RPMI7951 (cell line): ENCODE measurements around the gene FLT1. TPM values are rescaled to one million over a fixed set of nuclear protein-coding genes. Genes with fewer than 3 reads are reported as not detected.

Source experiments
- DNase-seq: peaks from one replicate; pipeline ENCODE4 v3.0.0-alpha.2; 2012; ENCODE audit warnings: low read depth
- total RNA-seq: library from RNA; depleted of rRNA; stranded (reverse); fragments of >200 nt; shearing (Covaris generic); gene quantifications from 2 replicates; pipeline ENCODE4 v1.2.3, GENCODE V29; 2014

FLT1 gene
- total RNA-seq, 1 experiment from 2014 or later, result 6.2 TPM

GRCh38 chr13:28429096-28429495 is 65.8 kb downstream of the FLT1 start:
- DNase-seq, result no peak

- DNase-seq, result no peak
These were observed 68.5 kb downstream of the FLT1 start for GRCh38 chr13:28426381-28426780.

DNA sequence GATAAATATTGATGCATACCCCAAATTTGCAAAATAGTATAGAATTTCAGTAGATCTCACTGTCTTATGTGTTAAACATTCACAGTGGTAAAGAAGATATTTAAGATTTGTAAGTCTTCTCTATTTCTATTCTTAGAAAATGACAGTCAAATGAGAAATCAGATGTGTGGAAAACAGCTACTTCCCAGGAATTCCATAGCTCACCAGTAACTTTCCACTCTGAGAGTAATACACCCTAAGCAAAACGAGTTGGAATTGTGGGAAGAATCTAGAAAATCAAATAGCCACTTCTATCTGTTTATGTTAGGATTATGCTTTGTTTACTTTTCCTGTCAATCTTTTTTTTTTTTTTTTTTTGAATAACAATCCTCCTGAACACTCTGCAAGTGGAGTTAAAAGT is 69.1 kb downstream of the FLT1 start:
- no peak for DNase-seq

DNA sequence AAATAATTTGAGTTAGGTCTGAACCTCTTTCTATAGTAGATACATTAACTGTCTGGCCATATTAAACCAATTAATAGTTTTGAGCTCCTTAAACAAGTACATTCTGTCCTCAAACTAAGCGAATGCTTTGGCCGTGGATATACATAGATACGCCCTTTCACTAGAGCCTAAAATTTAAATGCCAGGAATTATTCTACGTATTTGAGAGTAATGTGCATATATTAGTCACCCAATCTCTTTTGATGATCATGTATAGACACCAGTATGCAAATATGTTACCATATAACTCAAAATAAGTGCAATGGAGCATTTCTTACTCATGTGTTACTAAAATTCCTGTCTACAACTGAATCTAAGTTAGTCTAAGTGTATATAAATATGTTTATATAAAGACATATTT is 70.4 kb downstream of the FLT1 start:
- DNase-seq, result no peak

DNA sequence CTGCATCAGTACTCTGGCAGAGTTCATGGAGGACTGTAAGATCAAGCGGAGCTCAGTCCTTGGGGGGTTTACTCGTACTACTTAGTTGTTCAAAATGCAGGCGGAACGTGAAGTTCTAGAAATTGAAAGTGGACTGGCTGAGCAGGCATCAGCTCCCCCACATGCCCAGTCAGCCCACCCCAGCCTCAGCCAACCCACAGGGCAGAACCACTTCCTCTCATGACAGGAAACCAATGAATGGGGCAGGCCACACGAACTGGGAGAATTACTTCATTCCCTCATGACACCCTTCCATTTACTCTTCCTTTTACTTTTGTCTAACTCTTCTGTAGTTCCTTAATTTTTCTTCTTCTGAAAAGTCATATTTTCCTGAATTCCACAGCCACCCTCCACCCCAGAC is 71.9 kb downstream of the FLT1 start:
- no peak for DNase-seq

DNA sequence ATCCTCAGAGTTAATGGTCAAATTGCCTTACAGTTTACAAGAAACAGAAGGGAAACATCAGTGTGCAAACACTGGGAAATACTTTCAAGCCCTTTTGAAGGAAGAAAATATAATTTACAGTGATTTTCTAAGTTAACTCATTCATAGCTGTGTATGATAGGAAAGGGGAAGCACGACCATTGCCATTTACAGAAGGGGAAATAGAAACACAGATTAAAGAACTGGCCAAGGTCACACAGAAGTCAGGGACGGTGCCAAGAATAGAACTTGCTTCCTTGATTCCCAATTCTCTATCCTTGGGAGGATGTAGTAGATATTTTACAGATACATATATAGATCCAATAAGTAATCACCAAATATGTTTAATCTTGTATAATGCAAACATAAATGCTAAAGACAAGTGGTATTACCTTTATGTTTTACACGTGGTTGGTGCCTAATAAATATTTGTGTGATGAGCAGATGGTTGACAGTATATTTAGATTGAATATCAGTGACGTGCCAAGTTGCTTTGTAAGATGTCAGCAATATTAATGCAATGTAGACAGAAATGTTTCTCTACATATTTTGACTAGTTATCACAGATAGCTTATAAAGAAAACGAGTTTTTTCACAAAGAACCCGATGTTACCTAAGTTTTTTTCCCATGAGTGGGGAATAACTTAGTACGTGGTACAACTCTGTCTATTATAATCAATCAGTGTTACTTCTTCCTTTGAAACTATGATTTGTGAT is 73.1 kb downstream of the FLT1 start:
- no peak for DNase-seq

GRCh38 chr13:28420704-28421103 is 74.2 kb downstream of the FLT1 start:
- no peak for DNase-seq

GRCh38 chr13:28415994-28416421 is 78.9 kb downstream of the FLT1 start:
- DNase-seq, result no peak

GRCh38 chr13:28413999-28414398 is 80.9 kb downstream of the FLT1 start:
- no peak for DNase-seq

GRCh38 chr13:28412981-28413380 is 81.9 kb downstream of the FLT1 start:
- no peak for DNase-seq

- no peak for DNase-seq
These were observed 83.0 kb downstream of the FLT1 start for GRCh38 chr13:28411831-28412353.

GRCh38 chr13:28410096-28410495 is 84.8 kb downstream of the FLT1 start:
- no peak for DNase-seq

GRCh38 chr13:28409648-28410047 is 85.3 kb downstream of the FLT1 start:
- DNase-seq, result no peak

DNA sequence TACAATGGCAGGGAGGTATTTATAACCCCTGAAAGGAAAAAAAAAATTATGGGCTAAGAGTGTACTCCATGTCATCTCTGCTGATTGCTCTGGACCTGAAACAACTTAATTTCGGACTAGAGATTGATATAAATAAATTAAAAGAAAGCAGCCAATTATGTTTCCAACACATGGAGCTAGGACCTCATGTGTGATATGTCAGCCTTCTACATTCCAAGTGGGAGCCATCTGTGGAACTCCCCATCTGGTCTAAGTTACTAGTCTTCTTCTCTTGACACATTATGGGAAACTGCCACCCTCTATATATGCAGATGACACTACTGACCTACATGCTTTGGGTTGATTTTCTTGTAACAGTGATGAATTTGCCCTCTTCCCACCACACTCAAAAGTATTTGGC is 86.1 kb downstream of the FLT1 start:
- no peak for DNase-seq

DNA sequence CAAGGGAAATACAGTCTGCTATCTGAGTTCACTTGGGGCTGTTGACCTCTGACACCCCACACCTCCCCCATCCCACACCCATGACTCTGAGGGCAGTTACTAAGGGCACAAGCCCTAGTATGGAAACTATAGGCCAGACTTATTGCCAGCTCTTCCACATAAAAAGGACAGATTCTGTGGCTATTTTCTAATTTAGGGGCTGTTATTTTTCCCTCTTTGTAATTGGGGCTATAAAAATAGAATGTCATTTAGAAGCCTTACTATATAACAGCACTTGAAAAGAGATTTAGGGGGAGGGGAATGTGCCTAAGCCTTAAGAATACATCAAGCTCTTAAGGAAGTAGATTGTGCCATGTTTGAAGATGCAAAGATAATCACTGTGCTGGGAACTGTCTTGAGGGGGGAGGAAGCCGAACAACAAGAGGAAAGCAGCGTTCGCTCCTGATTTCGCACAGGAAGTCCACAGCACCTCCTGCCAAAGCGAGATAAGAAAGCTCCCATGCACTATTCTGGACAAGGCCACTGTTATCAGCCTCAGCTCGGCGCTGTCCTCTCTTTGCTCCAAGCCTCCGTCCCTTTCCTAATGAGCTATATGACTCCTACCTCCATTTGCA is 86.6 kb downstream of the FLT1 start:
- no peak for DNase-seq

DNA sequence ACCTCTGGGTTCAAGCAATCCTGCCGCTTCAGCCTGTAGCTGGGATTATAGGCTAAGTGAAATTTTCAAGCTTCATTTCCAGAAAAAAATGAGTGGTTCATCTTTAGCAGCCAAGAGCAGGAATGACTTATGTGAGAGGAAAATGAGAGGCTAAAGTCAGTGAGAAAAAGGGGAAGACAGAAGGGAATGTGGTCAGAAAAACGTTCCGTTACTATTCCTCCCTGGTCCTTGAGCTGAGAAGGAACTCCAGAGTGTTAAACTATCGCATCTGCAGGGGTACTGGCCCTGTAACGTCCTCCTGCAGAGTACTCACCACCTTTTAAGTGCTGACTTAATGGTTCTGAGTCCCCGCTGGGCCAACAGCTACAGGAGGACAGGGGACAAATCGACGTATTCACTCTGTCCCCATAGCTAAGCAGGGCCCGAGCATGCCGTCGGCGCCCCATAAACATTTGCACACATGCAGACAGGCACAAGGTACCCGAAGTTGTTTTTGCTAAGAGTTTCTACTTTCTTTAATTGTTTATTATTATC is 88.1 kb downstream of the FLT1 start:
- DNase-seq, result no peak

DNA sequence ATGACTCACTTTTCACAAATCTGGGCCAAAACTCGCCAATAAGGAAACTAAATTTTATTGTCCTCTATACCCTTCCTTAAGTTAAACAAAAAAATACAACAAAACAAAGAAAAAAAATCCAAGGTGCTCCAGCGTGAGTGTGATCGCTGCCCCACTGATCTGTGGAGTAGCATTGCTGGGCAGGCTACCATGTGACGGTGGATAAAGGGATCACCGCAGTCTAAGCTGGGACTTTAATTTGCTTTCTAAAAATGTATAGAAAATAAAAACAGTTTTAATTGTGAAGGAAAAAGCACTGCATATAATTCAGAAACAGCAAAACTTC is 92.9 kb downstream of the FLT1 start:
- no peak for DNase-seq

DNA sequence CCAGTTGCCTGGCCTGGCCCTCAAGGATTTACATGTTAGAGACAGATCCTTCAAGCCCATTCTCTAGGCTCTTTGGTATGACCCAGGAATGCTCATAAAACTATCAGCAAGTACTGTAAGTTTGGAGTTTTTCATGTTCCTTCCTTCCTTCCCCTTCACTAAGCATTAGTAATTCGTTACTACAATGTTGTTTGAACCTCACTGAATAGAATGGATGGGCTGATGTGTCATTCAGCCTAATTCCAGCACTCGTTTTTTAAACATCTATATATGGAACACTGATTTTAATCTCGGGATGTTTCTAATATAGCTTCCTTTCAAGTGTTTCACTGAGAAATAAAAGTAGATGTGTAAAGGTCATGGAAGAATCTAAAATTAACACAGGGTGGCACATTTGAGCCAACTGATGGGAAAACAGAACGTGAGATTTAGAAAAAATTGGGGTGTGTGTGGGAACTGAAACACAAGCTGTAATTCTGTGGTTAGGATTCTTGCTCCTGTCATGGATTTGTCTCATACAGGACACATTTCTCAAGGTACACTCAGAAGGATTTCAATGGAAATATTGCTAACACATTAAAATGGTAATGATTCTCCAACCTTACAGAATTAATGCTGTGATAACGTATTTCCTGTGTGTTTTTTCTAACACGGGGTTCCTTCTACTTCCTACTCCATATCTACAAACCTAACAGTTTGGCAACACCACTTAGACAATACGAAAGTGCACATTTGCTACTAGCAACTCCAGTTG is 93.4 kb downstream of the FLT1 start:
- DNase-seq, result peak; percentile 62

GRCh38 chr13:28396053-28396452 is 98.9 kb downstream of the FLT1 start:
- no peak for DNase-seq

- DNase-seq, result no peak
These were observed 100.5 kb downstream of the FLT1 start for GRCh38 chr13:28394422-28394821.

- no peak for DNase-seq
These were observed 101.9 kb downstream of the FLT1 start for GRCh38 chr13:28392896-28393505.

DNA sequence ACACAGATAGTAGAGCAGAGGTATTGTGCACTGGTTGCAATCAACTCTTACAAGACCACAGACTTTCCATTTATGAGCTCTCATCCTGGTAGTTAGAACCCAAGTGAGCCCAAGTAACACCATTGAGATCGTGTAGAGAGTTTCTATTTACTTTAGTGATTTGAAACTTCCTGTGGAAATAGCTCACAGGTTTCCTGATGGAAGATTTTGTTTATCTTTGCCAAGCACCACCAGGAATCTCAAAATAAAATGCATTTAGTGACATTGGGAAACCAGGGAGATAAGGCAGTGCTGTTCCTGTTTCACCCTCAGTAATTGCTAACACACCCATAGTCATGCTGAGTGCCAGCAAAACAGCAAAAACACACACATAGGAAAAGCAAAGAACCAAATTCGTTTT is 102.5 kb downstream of the FLT1 start:
- no peak for DNase-seq
